A204.1 (cell line): Measurements from ENCODE around the gene PRPF38B.
"Not testable (repeated sequence)": the region's sequence is repeated elsewhere in the genome, so short reads cannot be mapped to it uniquely, and the experiment has no call there.

Source experiments
- FAIRE-seq: peaks from 2 replicates; lab custom pipeline; 2012; peaks lifted over from hg19 to GRCh38; lab: Jason Lieb, UNC

The PRPF38B gene

DNA sequence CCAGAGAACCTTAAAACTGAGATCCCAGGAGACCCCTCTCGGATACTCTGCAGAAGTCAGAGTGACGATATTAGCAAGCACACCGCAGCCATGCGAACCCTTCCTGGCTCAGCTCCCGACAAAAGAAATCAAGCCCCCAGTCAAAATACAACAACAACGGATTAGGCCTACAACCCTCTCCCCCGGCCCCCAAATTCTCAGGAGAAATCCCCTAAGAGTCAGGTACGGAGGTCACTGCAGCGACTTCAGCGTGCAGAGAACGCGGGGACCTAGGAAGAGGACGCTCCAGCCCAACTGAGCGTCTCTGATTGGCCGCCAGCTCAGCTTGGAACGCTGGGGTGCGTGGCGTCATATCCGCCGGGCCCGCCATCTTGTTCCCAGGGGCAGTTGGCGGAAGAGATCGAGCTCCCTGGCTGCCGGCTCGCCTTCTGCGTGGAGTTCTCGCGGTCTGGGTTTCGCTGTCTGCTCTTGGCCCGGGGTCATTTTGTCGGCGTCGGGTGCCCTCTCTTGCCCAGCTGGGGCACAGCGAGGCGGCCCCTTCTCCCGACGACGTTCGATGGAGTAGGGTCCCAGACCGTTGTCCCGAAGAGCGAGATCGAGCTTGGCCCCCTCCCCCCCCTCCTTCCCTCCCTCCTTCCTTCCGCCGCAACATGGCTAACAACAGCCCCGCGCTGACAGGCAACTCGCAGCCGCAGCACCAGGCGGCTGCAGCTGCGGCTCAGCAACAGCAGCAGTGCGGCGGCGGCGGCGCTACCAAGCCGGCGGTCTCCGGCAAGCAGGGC, at the start of gene PRPF38B:
Gene PRPF38B (plus strand): TSS at position 369 of the 782 bp plus-strand sequence. CDS start 282 bp downstream, at position 651.
- FAIRE-seq: peak; percentile 41

GRCh38 chr1:108643492-108644335, 48.4 kb upstream of the PRPF38B start:
- FAIRE-seq: peak; percentile 91

DNA sequence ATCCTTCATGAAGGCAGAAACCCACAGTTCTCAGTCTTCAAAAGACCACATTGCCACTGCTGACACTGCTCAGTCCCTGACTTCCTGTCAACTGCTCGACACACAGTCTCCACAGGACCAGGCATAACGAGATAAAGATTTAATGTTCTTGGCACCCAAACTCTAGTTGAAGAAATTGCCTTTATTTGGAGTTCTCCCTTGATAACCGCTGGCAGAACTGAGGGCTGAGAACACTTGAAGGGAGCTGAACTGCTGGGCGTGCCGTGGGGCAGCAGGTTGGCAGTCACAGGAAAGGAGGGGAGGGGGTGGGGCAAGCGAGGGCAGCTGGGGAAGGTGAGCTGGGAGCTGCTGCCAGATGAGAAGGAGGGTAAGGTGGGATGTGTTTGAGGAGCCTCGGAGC, 47.1 kb upstream of the PRPF38B start:
- no peak for FAIRE-seq

- no peak for FAIRE-seq
Measured at GRCh38 chr1:108645564-108646184, 46.4 kb upstream of the PRPF38B start.

- FAIRE-seq: no peak
Measured at GRCh38 chr1:108646265-108646647, 45.9 kb upstream of the PRPF38B start.

GRCh38 chr1:108646648-108647269, 45.4 kb upstream of the PRPF38B start:
- no peak for FAIRE-seq

GRCh38 chr1:108653431-108654105, 38.5 kb upstream of the PRPF38B start:
- FAIRE-seq: no peak

- no peak for FAIRE-seq
Measured at GRCh38 chr1:108657356-108658080, 34.6 kb upstream of the PRPF38B start.

DNA sequence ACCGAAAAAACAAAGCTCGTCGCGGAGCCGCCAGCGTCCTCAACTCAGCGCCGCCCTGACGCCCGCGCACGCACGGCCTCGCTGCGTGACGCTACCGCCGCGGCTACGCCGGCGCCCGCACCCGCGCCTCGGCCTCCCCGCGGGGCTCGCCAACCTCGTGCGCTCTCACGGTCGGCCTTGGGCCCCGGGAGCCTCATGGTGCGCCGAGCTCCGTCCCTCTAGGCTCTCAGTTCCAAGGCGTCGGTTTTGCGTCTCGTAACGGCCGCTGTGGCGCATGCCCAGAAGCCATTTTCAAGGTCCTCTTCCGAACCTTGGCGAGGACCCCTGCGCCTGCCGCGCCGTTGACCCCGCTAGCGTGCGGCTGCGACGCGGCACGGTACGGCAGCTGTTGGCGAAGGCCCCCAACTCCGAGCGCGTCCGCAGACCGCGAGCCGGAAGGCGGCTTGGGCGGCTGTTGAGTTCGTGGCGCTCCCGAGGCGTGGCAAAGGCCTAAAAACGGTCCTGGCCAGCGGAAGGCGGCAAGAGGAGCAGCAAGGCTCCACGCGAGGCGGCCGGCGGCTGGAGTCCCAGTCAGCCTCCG, 31.0 kb upstream of the PRPF38B start, which contains the start of gene HENMT1:
Gene HENMT1 (minus strand): TSS at position 64 of the 580 bp plus-strand sequence. CDS start 1,209 bp downstream, outside the sequence.
- no peak for FAIRE-seq

DNA sequence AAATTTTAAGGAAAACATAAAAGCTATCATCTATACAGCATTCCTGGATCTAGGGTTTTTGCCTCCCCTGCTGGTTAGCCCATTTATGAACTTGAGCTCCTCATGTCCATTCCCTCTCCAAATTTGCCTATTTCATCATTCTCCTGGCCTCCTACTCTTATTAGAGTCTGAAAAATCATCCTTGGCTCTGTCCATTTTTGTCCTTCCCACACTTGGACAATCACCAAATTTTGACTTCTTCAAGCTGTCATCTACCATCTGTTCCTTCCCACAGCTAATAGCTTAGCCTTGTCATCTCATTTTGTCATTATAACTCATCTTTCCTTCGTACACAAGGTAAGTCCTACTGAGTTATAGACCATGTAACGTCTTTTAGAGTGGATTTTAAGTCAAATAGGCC, 29.0 kb upstream of the PRPF38B start:
- FAIRE-seq: no peak

DNA sequence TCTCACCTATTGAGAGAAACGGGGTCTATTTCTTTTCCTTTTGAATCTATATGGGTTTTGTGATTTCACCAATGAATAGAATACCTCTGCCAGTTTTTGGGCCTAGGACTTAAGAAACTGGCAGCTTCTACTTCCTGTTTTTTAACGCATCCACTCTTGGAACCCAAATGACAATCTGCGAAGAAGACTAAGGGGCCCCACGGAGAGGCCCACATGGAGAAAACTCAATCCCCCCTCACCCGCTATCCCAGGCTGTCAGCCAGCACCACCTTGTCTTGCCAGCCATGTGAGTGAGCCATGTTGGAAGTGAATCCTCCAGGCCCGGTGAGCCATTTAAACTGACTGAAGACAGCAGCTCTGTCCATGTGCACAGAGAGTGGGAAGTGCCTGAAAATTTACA, 27.6 kb upstream of the PRPF38B start:
- FAIRE-seq: no peak

- no peak for FAIRE-seq
Measured at GRCh38 chr1:108665067-108665466, 27.0 kb upstream of the PRPF38B start.

DNA sequence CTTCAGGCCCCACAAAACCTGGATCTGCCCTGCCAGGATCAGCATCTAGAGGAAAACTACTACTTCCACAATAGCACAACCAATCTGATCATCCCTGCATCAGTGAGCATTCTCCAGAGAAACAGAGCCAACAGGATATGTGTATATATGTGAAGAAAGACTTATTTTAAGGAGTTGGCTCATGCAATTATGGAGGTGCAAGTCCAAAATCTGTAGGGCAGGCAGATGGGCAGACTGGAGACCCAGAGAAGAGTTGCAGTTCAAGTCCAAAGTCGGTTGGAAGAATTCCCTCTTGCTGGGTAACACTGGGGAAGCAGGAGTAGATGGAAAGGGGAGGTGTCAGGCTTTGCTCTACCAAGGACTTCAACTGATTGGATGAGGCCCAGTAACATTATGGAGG, 26.3 kb upstream of the PRPF38B start:
- FAIRE-seq: no peak

DNA sequence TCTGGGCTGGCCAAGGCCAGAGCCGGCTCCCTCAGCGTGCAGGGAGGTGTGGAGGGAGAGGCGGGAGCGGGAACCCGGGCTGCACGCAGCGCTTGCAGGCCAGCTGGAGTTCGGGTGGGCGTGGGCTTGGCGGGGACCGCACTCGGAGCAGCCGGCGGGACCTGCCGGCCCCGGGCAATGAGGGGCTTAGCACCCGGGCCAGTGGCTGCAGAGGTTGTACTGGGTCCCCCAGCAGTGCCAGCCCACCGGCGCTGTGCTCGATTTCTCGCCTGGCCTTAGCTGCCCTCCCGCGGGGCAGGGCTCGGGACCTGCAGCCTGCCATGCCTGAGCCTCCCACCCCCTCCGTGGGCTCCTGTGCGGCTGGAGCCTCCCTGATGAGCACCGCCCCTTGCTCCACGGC, 24.7 kb upstream of the PRPF38B start:
- not testable (repeated sequence) for FAIRE-seq

DNA sequence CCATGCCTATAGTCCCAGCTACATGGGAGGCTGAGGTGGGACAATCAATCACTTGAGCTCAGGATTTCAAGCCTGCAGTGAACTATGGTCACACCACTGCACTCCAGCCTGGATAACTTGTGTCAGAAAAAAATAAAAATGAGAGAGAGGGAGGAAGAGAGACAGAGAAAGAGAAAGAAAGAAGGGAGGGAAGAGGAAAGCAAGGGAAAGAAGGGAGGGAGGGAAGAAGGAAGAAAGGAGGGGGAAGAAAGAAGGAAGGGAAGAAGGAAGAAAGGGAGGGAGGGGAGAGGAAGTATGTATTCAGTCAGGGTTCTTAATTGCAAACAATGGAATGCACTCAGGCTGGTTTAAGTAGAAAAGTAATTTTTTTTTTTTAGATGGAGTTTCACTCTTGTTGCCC, 23.3 kb upstream of the PRPF38B start:
- FAIRE-seq: no peak

DNA sequence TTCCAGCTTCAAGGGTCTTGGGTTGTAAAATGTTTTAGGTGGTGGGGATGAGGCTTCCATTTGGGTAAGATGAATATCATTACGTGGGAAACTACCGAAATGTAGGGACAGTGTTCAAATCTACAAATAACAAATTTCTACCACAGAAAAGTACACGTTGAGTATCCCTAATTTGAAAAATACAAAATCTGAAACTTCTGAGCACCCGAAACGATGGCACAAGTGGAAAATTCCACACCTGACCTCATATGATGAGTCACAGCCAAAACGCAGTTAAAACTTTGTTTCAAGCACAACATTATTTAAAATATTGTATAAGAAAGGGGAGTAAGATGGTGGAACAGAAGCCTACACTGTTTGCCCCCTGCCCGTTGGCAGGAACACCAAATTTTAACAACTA, 22.4 kb upstream of the PRPF38B start:
- no peak for FAIRE-seq

DNA sequence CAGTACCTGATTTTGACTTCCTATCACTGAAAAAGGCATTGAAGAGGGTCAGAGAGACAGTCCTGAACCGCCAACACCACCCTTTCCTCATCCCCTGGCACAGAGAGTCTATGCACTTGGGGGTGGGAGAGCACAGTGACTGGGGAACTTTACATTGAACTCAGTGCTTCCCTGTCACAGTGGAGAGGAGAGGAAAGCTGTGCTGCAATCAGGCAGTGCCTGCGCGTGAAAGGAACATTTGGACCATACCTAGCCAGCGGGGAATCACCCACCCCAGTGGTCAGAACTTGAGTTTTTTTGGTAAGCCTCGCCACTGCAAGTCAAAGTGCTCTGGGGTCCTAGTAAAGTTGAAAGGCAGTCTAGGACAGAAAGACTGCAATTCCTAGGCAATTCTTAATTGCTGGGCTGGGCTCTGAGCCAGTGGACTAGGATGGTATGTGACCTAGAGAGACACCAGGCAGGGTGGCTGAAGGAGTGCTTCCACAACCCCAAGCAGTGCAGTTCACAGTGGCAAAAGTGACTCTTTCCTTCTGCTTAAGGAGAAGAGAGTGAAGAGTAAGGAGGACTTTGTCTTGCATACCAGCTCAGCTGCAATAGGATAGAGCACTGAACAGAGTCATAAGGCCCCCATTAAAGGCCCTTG, 21.9 kb upstream of the PRPF38B start:
- FAIRE-seq: no peak

GRCh38 chr1:108671143-108671542, 21.0 kb upstream of the PRPF38B start:
- FAIRE-seq: no peak

GRCh38 chr1:108678706-108679105, 13.4 kb upstream of the PRPF38B start:
- FAIRE-seq: no peak

DNA sequence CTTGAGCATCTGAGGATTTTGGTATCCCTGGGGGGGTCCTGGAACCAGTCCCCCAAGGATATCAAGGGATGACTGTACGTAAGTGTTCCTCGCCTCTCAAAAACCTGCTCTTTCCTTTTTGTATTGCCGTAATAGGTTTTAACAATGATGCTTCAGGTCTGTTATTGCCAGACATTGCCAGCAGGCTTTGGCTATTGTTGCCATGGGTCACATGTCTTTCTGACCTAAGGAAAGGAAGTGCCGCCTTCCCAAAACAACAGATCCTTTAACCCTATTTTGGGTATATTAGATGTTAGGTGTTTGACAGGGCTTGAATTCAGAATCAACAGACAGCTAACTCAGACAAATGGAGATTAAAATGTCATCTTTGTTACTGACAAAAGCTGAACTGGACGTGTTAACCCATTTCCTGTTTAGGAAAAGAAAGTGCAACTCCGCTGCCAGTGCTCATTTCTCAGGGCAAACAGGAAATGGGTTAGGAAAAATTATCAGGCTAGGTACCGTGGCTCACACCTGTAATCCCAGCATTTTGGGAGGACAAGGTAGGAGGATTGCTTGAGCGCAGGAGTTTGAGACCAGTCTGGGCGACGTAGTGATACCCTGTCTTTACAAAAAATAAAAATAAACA, 12.4 kb upstream of the PRPF38B start:
- FAIRE-seq: no peak
